Fibroblast of villous mesenchyme (primary cell): Measurements from ENCODE around the gene CCR5AS.

ENCODE experiments used
- DNase-seq: peaks from one replicate; pipeline ENCODE4 v3.0.0-alpha.2; 2010; ENCODE audit warnings: low read depth
- H3K4me3 ChIP-seq: 2 replicates; pipeline ENCODE4 v1.5.1; 2011; ENCODE audit warnings: low read depth, mild to moderate bottlenecking, low read length
- CTCF ChIP-seq: IDR thresholded peaks from 2 replicates; pipeline ENCODE4 v1.5.1; 2012; ENCODE audit warnings: low read depth, mild to moderate bottlenecking, low read length; ENCODE audit not compliant: insufficient read depth

The CCR5AS gene

GRCh38 chr3:46349484-46350261, 57.2 kb downstream of the CCR5AS start:
- no peak for DNase-seq
- H3K4me3 ChIP-seq: no peak overlapping the region
- no peak for TF ChIP-seq CTCF

- DNase-seq: no peak
- no peak for TF ChIP-seq CTCF
- H3K4me3 ChIP-seq: no peak overlapping the region
Observed at GRCh38 chr3:46348823-46349482, 57.9 kb downstream of the CCR5AS start.

GRCh38 chr3:46344476-46344875, 62.4 kb downstream of the CCR5AS start:
- DNase-seq: no peak
- H3K4me3 ChIP-seq: no peak overlapping the region
- no peak for TF ChIP-seq CTCF

- no peak for DNase-seq
- no peak for TF ChIP-seq CTCF
Observed at GRCh38 chr3:46338840-46339239, 68.0 kb downstream of the CCR5AS start.

GRCh38 chr3:46337911-46338310, 69.0 kb downstream of the CCR5AS start:
- no peak for DNase-seq
- TF ChIP-seq CTCF: no peak
- H3K4me3 ChIP-seq: no peak overlapping the region

More at GRCh38 chr3:46338840-46339239, 68.0 kb downstream of the CCR5AS start:
- no peak overlapping the region for H3K4me3 ChIP-seq

- DNase-seq: no peak
- TF ChIP-seq CTCF: no peak
- no peak overlapping the region for H3K4me3 ChIP-seq
Observed at GRCh38 chr3:46335541-46335940, 71.3 kb downstream of the CCR5AS start.
